GM12892 (cell line): Measurements from ENCODE around the gene CLNS1A.

ENCODE experiments used
- POLR2A ChIP-seq: IDR thresholded peaks from 2 replicates; pipeline ENCODE4 v1.6.1; 2011; ENCODE audit warnings: low read depth, low read length, control low read depth
- TAF1 ChIP-seq: IDR thresholded peaks from 2 replicates; pipeline ENCODE4 v1.6.1; 2011; ENCODE audit warnings: low read depth, mild to moderate bottlenecking, control low read depth, low read length, borderline replicate concordance

DNA sequence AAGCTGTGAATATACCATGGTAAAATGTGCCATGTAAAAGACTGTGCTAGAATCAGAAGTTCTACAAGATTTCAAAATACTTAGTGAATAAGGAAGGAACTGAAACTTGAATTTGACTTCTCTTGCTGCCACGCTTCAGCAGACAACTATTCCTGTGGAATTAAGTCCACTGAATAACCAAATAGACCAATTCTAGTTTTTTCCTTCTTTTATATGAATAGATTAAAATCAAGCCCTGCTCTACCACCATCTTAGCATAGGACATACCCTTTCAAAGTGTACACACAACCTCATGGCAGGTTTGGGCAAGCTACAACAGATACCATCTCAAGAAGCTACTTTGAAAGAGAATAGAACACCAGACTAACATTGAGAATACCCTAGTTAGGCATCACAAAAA, 23.4 kb upstream of the CLNS1A start:
- TF ChIP-seq TAF1 (no peak), POLR2A (no peak)
